ENCODE measurements around the gene PARP15. TPM values are rescaled to one million over a fixed set of nuclear protein-coding genes. Genes with fewer than 3 reads are reported as not detected.

Gene PARP15
- total and polyA plus RNA-seq, 9 donors = 0.24 to 2.0 (median 0.46) TPM

- H3K27me3 ChIP-seq = no peaks in the 10 kb centered on the region
- no peak overlapping the region for H3K4me3 ChIP-seq
- no peak for DNase-seq
- 64 to 76% (median 67%) methylated on average over 4 of the region's 4 CpGs for WGBS, 3 donors
- H3K36me3 ChIP-seq = no peaks in the 10 kb centered on the region
- no peaks in the 10 kb centered on the region for H3K9me3 ChIP-seq
- no peaks in the 10 kb centered on the region for H3K4me1 ChIP-seq (ENCODE audit: insufficient read depth)
- intact Hi-C loops (cut with DNase I) = no loop called here
- TF ChIP-seq CTCF (IDR thresholded peaks at IDR 0.05) (no peak), EP300 (IDR thresholded peaks at IDR 0.05) (no peak), POLR2A (IDR thresholded peaks at IDR 0.05) (no peak)
- H3K27ac ChIP-seq = no peak overlapping the region
Observed at GRCh38 chr3:122598556-122598955, 21.1 kb downstream of the PARP15 start.

GRCh38 chr3:122602011-122602710 lies 24.7 kb downstream of the PARP15 start:
- DNase-seq = no peak
- intact Hi-C loops (cut with DNase I) = no loop called here
- Histone ChIP-seq H3K27me3 (no peaks in the 10 kb centered on the region), H3K4me3 (no peak overlapping the region), H3K27ac (no peak overlapping the region), H3K4me1 (ENCODE audit: insufficient read depth) (no peaks in the 10 kb centered on the region), H3K9me3 (no peaks in the 10 kb centered on the region), H3K36me3 (no peaks in the 10 kb centered on the region)
- TF ChIP-seq CTCF (IDR thresholded peaks at IDR 0.05) (no peak), POLR2A (IDR thresholded peaks at IDR 0.05) (no peak)
- WGBS, 3 donors = 52 to 58% (median 54%) methylated on average over 5 of the region's 5 CpGs

- Histone ChIP-seq H3K4me1 (ENCODE audit: insufficient read depth) (no peaks in the 10 kb centered on the region), H3K9me3 (no peaks in the 10 kb centered on the region), H3K4me3 (no peak overlapping the region), H3K27ac (no peak overlapping the region), H3K36me3 (no peaks in the 10 kb centered on the region), H3K27me3 (no peaks in the 10 kb centered on the region)
- WGBS, 3 donors = 81 to 90% (median 84%) methylated on average over 2 of the region's 2 CpGs
- no peak for DNase-seq
- no peak for TF ChIP-seq POLR2A (IDR thresholded peaks at IDR 0.05)
- TF ChIP-seq EP300 (IDR thresholded peaks at IDR 0.05) = no peak
- TF ChIP-seq CTCF (IDR thresholded peaks at IDR 0.05) = no peak
- intact Hi-C loops (cut with DNase I) = no loop called here
Observed at GRCh38 chr3:122603056-122603455, 25.6 kb downstream of the PARP15 start.

- TF ChIP-seq POLR2A (IDR thresholded peaks at IDR 0.05) = no peak
- TF ChIP-seq CTCF (IDR thresholded peaks at IDR 0.05) = no peak
- no peak for TF ChIP-seq EP300 (IDR thresholded peaks at IDR 0.05)
- H3K4me1 ChIP-seq (ENCODE audit: insufficient read depth) = no peaks in the 10 kb centered on the region
- 51 to 55% (median 54%) methylated on average over 4 of the region's 4 CpGs for WGBS, 3 donors
- H3K4me3 ChIP-seq = no peak overlapping the region
- no peaks in the 10 kb centered on the region for H3K36me3 ChIP-seq
- DNase-seq = no peak
- no peaks in the 10 kb centered on the region for H3K27me3 ChIP-seq
- H3K27ac ChIP-seq = no peak overlapping the region
- H3K9me3 ChIP-seq = no peaks in the 10 kb centered on the region
- intact Hi-C loops (cut with DNase I) = no loop called here
Observed at GRCh38 chr3:122606330-122606729, 28.9 kb downstream of the PARP15 start.

Measured in ovary (tissue), 9 donors.